GM03348 (cell line): ENCODE data around the gene DARS2.
A peak's percentile ranks its signal among the peaks of the same experiment; 100 is the strongest.
"Not testable (repeated sequence)": the region's sequence is repeated elsewhere in the genome, so short reads cannot be mapped to it uniquely, and the experiment has no call there.

Source experiments
- DNase-seq: peaks from one replicate; pipeline ENCODE4 v3.0.0; 2012; ENCODE audit warnings: low spot score

The DARS2 gene

DNA sequence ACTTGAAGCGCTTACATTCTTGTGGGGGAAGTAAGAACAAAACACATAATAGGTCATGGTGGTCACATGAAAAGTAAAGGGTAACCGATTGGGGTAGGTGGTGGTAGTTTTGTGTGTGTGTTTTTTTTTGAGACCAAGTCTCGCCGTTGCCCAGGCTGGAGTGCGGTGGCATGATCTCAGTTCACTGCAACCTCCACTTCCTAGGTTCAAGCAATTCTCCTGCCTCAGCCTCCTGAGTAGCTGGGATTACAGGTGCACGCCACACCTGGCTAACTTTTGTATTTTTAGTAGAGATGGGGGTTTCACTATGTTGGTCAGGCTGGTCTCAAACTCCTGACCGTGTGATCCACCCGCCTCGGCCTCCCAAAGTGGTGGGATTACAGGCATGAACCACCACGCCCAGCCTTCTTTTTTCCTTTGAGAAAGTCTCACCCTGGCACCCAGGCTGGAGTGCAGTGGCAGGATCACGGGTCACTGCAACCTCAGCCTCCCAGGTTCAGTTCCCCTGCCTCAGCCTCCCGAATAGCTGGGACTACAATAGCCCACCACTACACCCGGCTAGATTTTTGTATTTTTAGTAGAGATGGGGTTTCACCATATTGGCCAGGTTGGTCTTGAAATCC, 37.8 kb downstream of the DARS2 start:
- not testable (repeated sequence) for DNase-seq

DNA sequence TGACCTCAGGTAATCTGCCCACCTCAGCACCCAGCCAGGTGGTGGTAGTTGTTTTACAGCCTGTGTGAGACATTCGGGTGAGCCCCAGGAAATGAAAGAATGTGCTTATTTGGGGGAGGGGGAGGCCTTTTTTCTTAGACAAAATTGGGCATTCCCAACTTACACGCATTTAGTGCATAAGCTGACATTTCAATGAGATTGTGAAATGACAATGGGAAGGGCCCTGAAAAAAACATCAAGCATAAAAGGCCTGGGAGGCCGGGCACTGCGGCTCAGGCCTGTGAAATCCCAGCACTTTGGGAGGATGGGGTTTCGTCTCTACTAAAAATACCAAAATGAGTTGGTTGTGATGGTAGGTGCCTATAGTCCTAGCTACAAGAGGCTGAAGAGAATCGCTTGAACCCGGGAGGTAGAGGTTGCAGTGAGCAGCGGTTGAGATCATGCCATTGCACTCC, 38.3 kb downstream of the DARS2 start:
- DNase-seq, result no peak

- DNase-seq, result no peak
Measured at GRCh38 chr1:173863224-173864161, 39.0 kb downstream of the DARS2 start.

GRCh38 chr1:173864179-173864867, 39.9 kb downstream of the DARS2 start:
- DNase-seq, result no peak

- no peak for DNase-seq
Measured at GRCh38 chr1:173865468-173866164, 41.1 kb downstream of the DARS2 start.

- no peak for DNase-seq
Measured at GRCh38 chr1:173866413-173867115, 42.1 kb downstream of the DARS2 start.

DNA sequence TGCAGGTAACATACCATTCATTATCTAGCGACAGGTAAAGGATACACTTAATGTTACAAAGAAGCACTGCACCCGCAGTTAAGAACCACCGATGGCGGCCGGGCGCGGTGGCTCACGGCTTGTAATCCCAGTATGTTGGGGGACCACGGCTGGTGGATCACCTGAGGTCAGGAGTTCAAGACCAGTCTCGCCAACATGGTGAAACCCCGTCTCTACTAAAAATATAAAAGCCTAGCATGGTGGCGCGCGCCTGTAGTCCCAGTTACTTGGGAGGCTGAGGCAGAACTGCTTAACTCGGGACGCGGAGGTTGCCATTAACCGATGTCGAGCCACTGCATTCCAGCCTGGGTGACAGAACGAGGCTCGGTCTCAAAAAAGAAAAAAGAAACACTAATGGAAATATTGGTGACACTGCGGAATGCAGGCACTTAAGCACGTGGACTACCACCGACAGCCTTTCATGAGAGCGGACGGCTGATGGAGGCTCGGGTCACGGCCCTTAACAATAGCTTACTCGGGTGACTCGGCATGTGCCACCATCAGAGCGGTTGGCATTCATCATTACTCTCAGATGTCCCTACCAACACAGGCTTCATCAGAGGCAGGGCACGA, 42.8 kb downstream of the DARS2 start:
- DNase-seq, result peak; percentile 43

DNA sequence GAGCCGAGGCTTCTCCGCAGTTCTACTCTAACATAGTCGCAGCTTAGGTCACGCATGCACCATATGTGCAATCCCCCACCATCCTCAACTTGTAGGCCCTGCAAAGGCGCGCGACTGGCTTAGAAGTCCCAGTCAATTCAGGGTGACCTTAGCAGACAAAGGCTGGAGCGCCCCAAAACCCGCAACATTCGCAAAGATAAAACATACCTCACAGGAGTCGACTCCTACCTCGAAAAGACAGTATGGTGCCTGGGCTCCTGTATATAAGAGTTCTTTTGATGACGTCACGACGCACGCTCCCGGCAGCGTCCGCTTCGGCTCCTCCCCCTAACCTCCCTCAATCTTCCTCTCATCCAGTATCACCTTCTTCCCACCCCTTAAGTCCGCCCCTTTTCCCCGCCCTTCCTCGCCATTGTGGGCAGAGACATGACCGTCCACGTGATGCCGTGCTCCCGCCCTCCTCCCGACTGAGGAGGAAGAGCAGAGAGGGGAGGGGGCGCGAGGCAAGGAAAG, 43.3 kb downstream of the DARS2 start, which contains the start of gene GAS5:
GAS5 (minus strand) TSS at position 237 of the 513 bp plus-strand sequence.
- DNase-seq, result peak; percentile 98

DNA sequence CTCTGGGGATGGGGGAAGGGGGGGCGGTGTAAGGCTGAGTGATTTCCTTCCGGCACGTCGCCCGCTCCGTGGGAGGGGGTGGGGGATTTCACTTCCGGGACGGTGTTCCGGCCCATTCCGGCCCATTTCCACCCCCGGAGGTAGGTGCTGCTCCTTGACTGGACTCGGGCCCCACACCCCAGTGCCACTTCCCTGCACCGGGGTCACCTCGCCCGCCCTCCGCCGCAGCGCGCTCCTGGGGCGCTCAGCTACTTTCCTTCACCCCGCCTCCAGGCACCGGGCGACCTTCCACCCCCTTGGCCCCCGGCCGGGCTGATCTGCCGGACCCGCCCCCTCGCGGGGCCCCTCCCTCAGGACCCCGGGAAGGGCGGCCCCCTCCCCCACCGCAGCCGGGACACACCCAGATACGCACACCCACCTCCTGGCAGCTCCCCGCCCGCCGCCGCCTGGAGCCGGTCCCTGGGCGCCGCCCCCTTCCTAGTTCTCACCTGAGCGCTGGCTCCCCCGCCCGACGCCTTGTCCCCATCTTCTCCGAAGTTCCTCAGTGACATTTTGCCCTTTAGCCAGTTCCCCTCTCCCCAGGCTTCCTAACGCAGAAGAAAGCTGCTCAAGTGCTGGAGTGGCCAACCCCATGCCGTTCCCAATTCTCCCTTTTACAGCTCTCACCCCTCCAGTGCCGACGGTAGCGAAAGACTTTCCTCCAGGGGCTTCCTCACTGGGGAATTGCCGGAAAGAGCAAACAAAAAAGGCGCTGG, 44.0 kb downstream of the DARS2 start, which contains the start of gene ZBTB37:
ZBTB37 (plus strand) TSS at position 115 of the 755 bp plus-strand sequence. CDS start 1,846 bp downstream, outside the sequence.
- peak; percentile 85 for DNase-seq

- DNase-seq, result no peak
Measured at GRCh38 chr1:173869021-173869359, 44.5 kb downstream of the DARS2 start.

DNA sequence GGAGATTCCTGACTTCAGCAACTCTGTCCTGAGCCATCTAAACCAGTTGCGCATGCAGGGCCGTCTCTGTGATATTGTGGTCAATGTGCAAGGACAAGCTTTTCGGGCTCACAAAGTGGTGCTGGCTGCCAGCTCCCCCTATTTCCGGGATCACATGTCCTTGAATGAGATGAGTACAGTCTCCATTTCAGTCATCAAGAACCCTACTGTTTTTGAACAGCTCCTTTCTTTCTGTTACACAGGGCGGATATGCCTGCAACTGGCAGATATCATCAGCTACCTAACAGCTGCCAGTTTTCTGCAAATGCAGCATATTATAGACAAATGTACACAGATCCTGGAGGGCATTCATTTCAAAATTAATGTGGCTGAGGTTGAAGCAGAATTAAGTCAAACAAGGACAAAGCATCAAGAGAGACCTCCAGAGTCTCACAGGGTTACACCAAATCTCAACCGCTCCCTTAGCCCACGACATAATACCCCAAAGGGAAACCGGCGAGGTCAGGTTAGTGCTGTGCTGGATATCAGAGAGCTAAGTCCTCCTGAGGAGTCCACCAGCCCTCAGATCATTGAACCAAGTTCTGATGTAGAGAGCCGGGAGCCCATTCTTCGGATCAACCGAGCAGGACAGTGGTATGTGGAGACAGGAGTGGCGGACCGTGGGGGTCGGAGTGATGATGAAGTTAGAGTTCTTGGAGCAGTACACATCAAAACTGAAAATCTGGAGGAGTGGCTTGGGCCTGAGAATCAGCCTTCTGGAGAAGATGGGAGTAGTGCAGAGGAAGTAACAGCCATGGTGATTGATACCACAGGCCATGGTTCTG, 46.0 kb downstream of the DARS2 start:
- no peak for DNase-seq

- DNase-seq, result no peak
Measured at GRCh38 chr1:173871091-173871490, 46.6 kb downstream of the DARS2 start.

GRCh38 chr1:173871500-173871899, 47.0 kb downstream of the DARS2 start:
- DNase-seq, result no peak

DNA sequence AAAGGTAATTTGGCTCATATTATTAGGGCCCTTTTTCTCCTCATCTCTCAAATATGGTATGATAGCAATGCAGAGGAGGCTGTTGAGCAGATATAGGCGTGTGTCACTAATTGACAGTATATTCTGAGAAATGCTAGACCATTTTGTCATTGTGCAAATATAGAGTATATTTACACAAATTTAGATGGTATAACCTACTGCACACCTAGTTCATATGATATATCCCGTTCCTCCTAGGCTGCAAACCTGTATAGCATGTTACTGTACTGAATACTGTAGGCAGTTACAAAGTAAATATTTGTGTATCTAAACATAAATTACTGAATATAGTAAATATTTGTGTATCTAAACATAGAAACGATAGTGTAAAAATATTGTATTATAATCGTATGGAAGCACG, 52.3 kb downstream of the DARS2 start:
- DNase-seq, result no peak

DNA sequence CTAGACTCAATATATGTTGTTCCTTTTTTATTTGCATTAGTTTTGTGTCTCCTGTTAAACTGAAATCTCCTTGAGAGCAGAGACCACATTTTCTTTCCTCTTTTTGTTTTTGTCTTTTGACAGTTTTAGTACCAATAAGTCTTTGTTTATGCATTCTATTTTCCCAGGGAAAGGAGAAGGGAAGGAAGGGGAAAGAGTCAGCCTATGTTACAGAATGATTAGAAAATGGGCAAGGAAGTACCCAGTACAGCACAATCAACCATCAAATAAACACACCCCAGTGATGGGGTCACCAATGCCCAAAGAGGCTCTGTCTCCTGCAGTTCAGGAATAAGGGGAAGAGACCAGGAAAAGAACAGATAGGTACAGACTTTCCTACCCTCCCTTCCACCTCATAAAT, 53.8 kb downstream of the DARS2 start:
- no peak for DNase-seq

DNA sequence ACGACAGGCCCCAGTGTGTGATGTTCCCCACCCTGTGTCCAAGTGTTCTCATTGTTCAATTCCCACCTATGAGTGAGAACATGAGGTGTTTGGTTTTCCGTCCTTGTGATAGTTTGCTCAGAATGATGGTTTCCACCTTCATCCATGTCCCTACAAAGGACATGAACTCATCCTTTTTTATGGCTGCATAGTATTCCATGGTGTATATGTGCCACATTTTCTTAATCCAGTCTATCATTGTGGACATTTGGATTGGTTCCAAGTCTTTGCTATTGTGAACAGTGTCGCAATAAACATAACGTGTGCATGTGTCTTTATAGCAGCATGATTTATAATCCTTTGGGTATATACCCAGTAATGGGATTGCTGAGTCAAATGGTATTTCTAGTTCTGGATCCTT, 56.6 kb downstream of the DARS2 start:
- DNase-seq, result not testable (repeated sequence)

GRCh38 chr1:173884701-173885100, 60.2 kb downstream of the DARS2 start:
- DNase-seq, result no peak

GRCh38 chr1:173886746-173887611, 62.5 kb downstream of the DARS2 start:
- no peak for DNase-seq
